Psoas muscle (tissue), 8 donors: ENCODE results near the gene PER2. TPM values are rescaled to one million over a fixed set of nuclear protein-coding genes. Genes with fewer than 3 reads are reported as not detected.
A peak's percentile ranks its signal among the peaks of the same experiment; 100 is the strongest.

ENCODE experiments used
- ATAC-seq, 4 donors: fragments of 200-7000 bp; cut with Tn5 transposase; one replicate each; pipeline ENCODE4 v1.9.1; 2020; ENCODE audit warnings: moderate library complexity in 3 of 4, mild to moderate bottlenecking in 2 of 4
- DNase-seq, 2 donors: peaks; one replicate each; pipeline ENCODE4 v3.0.0-alpha.2; 2020
- H3K27ac ChIP-seq: fragments of 200-600 bp; one replicate; pipeline ENCODE4 v1.8.0; 2022
- H3K27me3 ChIP-seq, 3 donors: fragments of 200-600 bp in 1 of 3; one replicate each; pipeline versions ENCODE4 v1.6.1 to v1.8.0; 2013 to 2022; ENCODE audit warnings: low read length in 2 of 3, mild to moderate bottlenecking in 2 of 3, moderate library complexity in 1 of 3; ENCODE audit not compliant: insufficient read depth in 3 of 3
- H3K36me3 ChIP-seq, 2 donors: fragments of 200-600 bp in 1 of 2; one replicate each; pipeline versions ENCODE4 v1.6.1 to v1.8.0; 2013 to 2022; ENCODE audit warnings: low read depth in 1 of 2, mild to moderate bottlenecking in 1 of 2, moderate library complexity in 1 of 2; ENCODE audit not compliant: insufficient read depth in 1 of 2
- H3K4me1 ChIP-seq: fragments of 200-600 bp; one replicate; pipeline ENCODE4 v1.8.0; 2022
- H3K4me3 ChIP-seq: fragments of 200-600 bp; one replicate; pipeline ENCODE4 v1.8.0; 2022; ENCODE audit warnings: mild to moderate bottlenecking
- H3K9me3 ChIP-seq: fragments of 200-600 bp; one replicate; pipeline ENCODE4 v1.8.0; 2022
- WGBS, 3 donors: extraction: QIAGEN DNeasy Blood & Tissue Kit; methylation state at CpG; one replicate each; pipeline versions ENCODE4 v1.1.6 to v1.1.7; 2013; 5-methylcytosine and 5-hydroxymethylcytosine counted together
- intact Hi-C, 2 donors: fragments of 100-400 bp; cut with DNase I; formaldehyde crosslinking; loops; one replicate each; pipeline versions ENCODE4 v1.11.0 to v1.14.2; 2022
- polyA plus RNA-seq, 3 donors: library from polyadenylated mRNA; stranded (reverse); fragments of 200-250 nt; gene quantifications; one replicate each; pipeline ENCODE4 v1.2.3, GENCODE V29; 2013
- total RNA-seq, 4 donors: library from RNA; stranded (reverse); fragmentation: NEBNext Ultra II Directional in 2 of 4; extraction: Animal tissue kit (Norgen Biotek cat#: 25700) in 2 of 4; gene quantifications; one replicate each; pipeline versions ENCODE4 v1.2.1 to v1.2.4, GENCODE V29; 2021 to 2023
- TF ChIP-seq, protein P1 (sequence below): fragments of 200-600 bp; IDR thresholded peaks from one replicate; pipeline ENCODE4 v1.8.0; 2022; ENCODE audit warnings: antibody characterized with exemption
- donor health status: healthy with polysubstance abuse.
- donor health status: DM: no; HTN: no; CAD: no; lungs with moderate emphysema.
- donor health status: Bipolar disorder and iron deficiency.
- donor health status: healthy.
- donor health status: DM: yes; HTN: yes; CAD: no.
- donor health status: DM: no; HTN: no; CAD: no.
- donor health status: DM: no; HTN: no; CAD: no.
- donor health status: DM: yes; HTN: yes; CAD: no.

Gene PER2
- total and polyA plus RNA-seq, 7 donors, result 1.9 to 20.7 (median 7.8) TPM

DNA sequence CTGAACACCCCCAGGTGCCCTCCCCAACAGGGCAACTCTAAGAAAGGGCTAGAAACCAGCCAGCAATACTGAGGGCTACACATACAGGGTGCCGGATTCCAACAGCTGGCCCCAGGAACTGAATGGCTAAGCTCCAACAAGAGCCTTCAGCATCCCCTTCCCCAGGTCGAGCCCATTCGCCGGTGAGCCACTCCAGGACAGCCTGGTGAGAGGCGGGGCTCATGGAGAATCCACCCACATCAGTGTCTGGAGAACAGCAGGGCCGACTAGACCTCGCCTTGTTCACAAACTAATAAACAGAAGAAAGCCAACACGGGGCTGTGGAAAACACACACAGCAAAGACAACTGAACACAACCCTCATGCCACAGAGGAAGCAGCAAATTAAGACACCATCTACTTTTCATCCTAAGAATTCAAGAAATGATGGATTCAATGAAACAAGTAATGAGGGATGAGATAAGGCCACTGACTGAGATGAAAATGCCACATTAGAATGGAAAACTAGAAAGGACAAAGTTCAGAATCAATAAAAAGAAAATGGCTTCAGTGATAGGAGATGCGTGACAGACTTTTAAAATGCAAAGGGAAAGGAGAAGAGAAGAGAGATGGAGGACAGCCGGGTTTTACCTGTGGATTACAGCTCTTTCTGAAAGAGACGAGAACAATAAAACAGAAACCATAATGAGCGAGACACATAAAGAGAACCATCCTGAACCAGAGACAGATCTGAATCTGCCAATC is 8.2 kb downstream of the PER2 start:
- Histone ChIP-seq H3K36me3 (peaks cover 4 to 24% of the 10 kb centered on the region in 2 donors), H3K27me3 (no peaks in the 10 kb centered on the region), H3K4me3 (no peak overlapping the region), H3K27ac (no peak overlapping the region), H3K9me3 (no peaks in the 10 kb centered on the region), H3K4me1 (peaks cover 54% of the 10 kb centered on the region)
- intact Hi-C loops, result no loop called here
- WGBS, 3 donors, result 87% methylated on average over 12 of the region's 12 CpGs
- ATAC-seq (no peak), DNase-seq (peak in 1 of 2 donors; percentile 28)
- TF ChIP-seq, protein P1, sequence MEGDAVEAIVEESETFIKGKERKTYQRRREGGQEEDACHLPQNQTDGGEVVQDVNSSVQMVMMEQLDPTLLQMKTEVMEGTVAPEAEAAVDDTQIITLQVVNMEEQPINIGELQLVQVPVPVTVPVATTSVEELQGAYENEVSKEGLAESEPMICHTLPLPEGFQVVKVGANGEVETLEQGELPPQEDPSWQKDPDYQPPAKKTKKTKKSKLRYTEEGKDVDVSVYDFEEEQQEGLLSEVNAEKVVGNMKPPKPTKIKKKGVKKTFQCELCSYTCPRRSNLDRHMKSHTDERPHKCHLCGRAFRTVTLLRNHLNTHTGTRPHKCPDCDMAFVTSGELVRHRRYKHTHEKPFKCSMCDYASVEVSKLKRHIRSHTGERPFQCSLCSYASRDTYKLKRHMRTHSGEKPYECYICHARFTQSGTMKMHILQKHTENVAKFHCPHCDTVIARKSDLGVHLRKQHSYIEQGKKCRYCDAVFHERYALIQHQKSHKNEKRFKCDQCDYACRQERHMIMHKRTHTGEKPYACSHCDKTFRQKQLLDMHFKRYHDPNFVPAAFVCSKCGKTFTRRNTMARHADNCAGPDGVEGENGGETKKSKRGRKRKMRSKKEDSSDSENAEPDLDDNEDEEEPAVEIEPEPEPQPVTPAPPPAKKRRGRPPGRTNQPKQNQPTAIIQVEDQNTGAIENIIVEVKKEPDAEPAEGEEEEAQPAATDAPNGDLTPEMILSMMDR, result no peak

DNA sequence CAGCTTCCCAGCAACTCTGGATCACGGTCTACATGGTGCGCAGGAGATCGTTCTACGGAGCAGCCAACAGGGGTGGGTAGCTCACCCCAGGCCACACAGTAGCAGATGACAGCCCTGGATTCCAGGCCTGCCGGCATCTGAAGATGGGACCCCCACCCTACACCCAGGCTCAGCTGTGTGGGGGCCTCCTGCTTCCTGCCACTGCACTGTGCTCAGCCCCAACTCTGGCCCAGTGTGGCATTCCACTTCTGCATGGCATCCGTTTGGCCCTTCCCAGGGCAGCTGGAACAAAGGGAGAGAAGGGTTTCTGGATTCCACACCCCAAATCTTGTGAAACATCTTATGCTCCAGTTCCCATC is 9.1 kb downstream of the PER2 start:
- no peaks in the 10 kb centered on the region for H3K9me3 ChIP-seq
- intact Hi-C loops, result no loop called here
- H3K27ac ChIP-seq, result no peak overlapping the region
- TF ChIP-seq, protein P1, result no peak
- WGBS, 3 donors, result 73 to 89% (median 86%) methylated on average over 6 of the region's 6 CpGs
- DNase-seq (peak in 1 of 2 donors; percentile 35), ATAC-seq (peak in 3 of 4 donors; percentile 7 to 27 (median 25))
- H3K4me1 ChIP-seq, result peaks cover 46% of the 10 kb centered on the region
- peaks cover 4 to 34% of the 10 kb centered on the region in 2 donors for H3K36me3 ChIP-seq
- H3K4me3 ChIP-seq, result no peak overlapping the region
- no peaks in the 10 kb centered on the region for H3K27me3 ChIP-seq

DNA sequence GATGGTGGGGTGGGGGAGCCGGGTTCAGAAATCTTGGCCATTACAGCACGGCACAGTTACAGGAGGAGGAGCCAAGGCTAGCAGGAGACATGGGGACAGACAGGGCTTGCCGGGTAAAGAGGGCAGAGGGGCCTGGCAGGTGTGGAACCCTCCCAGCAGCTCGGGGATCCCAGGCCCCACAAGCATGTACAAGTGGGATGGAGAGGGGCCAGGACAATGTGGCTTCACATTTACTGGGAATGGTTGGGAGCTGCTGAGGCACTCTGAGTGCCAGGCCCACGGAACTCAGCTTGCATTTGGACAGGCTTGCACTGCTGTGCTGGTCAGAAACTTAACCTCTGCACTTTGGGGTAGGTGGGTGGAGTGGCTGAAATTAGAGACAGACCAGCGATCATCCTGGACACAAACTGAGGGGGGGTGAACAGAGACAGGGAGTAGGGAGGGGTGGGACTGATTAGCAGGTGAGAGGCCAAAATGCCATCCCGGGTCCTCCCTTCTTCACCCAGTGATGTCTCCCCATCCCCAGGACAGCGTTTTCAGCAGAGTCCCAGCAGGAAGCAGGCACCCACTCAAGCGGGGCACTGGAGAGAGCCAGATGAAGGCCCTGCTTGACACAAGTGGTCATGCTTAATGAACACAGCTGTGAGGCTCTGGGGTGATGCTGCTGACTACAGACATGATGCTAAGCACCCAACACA is 9.6 kb downstream of the PER2 start:
- DNase-seq (peak in 1 of 2 donors; percentile 36), ATAC-seq (peak in 3 of 4 donors; percentile 13 to 27 (median 21))
- peaks cover 41% of the 10 kb centered on the region for H3K4me1 ChIP-seq
- no peak overlapping the region for H3K4me3 ChIP-seq
- WGBS, 3 donors, result 31 to 50% (median 35%) methylated on average over 8 to 9 of the region's 9 CpGs
- intact Hi-C loops, result no loop called here
- H3K36me3 ChIP-seq, result peaks cover 4 to 39% of the 10 kb centered on the region in 2 donors
- TF ChIP-seq, protein P1, result no peak
- no peaks in the 10 kb centered on the region for H3K9me3 ChIP-seq
- no peak overlapping the region for H3K27ac ChIP-seq
- no peaks in the 10 kb centered on the region for H3K27me3 ChIP-seq

DNA sequence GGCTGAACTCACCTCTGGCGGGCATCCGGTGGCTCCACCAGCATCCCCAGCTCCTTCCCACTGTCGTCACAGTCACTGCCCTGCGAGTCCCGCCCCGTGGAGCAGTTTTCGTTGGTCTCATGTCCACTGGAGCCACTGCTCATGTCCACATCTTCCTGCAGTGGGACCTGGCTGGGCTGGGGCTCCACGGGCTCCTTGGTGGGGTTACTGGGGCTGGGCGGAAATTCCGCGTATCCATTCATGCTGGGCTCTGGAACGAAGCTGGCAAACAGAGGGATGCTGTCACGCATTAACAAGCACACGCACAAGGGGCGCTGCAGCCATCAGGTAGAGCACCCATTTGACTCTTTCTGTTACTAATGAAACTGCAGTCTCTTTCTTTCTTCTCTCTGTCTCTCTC is 10.7 kb downstream of the PER2 start:
- Histone ChIP-seq H3K4me3 (no peak overlapping the region), H3K4me1 (peaks cover 30% of the 10 kb centered on the region), H3K27ac (no peak overlapping the region), H3K27me3 (no peaks in the 10 kb centered on the region), H3K9me3 (no peaks in the 10 kb centered on the region), H3K36me3 (peaks cover 4 to 50% of the 10 kb centered on the region in 2 donors)
- intact Hi-C loops, result no loop called here
- 86 to 88% (median 87%) methylated on average over 15 of the region's 15 CpGs for WGBS, 3 donors
- DNase-seq (peak in 1 of 2 donors; percentile 46), ATAC-seq (no peak)
- TF ChIP-seq, protein P1, result no peak
